ENCODE results near the gene SCAF8. TPM values are rescaled to one million over a fixed set of nuclear protein-coding genes. Genes with fewer than 3 reads are reported as not detected.

Gene SCAF8
- total and polyA plus RNA-seq, 2 of the 8 experiments (the other 6 are each of a cell fraction or from before 2014, with no cell fraction given), result 20.3 to 46.3 TPM

DNA sequence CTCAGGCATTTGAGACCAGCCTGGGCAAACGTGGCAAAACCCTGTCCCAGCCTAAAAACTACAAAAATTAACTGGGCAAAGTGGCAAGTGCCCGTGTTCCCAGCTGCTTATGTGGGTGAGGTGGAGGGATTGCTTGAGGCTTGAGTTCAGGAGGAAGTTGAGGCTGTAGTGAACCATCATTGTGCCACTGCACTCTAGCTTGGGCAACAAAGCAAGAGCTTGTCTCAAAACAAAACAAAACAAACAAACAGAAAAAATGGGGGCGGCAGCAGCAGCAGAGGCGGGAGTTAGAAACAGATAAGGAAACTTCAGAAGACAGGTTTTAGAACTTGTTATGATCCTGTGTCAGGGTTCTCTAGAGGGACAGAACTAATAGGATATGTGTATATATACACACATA is 49.0 kb downstream of the SCAF8 start:
- 93% methylated on average over 4 of the region's 4 CpGs; no CpG with 5 or more reads in 1 of the 2 experiments for WGBS, 2 experiments (ENCODE audit: extremely low coverage in 1 of 2, insufficient coverage in 1 of 2, insufficient read length in 1 of 2, insufficient replicate concordance in 2 of 2, low coverage in 1 of 2, low lambda C conversion rate in 2 of 2, missing lambda C conversion rate in 1 of 2)
- H4K8ac ChIP-seq (ENCODE audit: extremely low read depth, insufficient read depth, low read length), result no peak overlapping the region
- H4K91ac ChIP-seq (replicated peaks; ENCODE audit: insufficient read length, low read length), result no peak overlapping the region
- H2BK5ac ChIP-seq (ENCODE audit: low read depth, low read length), result no peak overlapping the region
- no peak overlapping the region for H3K4me3 ChIP-seq (ENCODE audit: extremely low read depth in 1 of 4, insufficient read depth in 2 of 4, low read depth in 3 of 4, low read length in 4 of 4)
- FAIRE-seq (no peak), DNase-seq (ENCODE audit: low read depth in 1 of 2, low spot score in 2 of 2) (no peak)
- TF ChIP-seq CHD2 (IDR thresholded peaks at IDR 0.05; ENCODE audit: low read length) (no peak), KDM5A (IDR thresholded peaks at IDR 0.05; ENCODE audit: low read length) (no peak), ZNF274 (IDR thresholded peaks at IDR 0.05; ENCODE audit: borderline replicate concordance, extremely low read depth, low read length) (no peak), CHD1 (IDR thresholded peaks at IDR 0.05; ENCODE audit: low read depth, low read length) (no peak), KDM4A (IDR thresholded peaks at IDR 0.05; ENCODE audit: low read depth, low read length, severe bottlenecking) (no peak), SIN3A (conservative IDR thresholded peaks at IDR 0.05 in 1 of 2, IDR thresholded peaks at IDR 0.05 in 1 of 2; ENCODE audit: low read depth in 1 of 2, low read length in 2 of 2) (no peak), SP2 (IDR thresholded peaks at IDR 0.05; ENCODE audit: low read length) (no peak), EGR1 (IDR thresholded peaks at IDR 0.05; ENCODE audit: borderline replicate concordance, low read depth, low read length) (no peak), CBX5 (IDR thresholded peaks at IDR 0.05; ENCODE audit: low read depth, low read length) (no peak), RBBP5 (IDR thresholded peaks at IDR 0.05; ENCODE audit: borderline replicate concordance, low read depth, low read length) (no peak), RAD21 (IDR thresholded peaks at IDR 0.05 in 1 of 2, conservative IDR thresholded peaks at IDR 0.05 in 1 of 2; ENCODE audit: low read depth in 2 of 2, low read length in 2 of 2) (no peak)
- TF ChIP-seq, protein P1, sequence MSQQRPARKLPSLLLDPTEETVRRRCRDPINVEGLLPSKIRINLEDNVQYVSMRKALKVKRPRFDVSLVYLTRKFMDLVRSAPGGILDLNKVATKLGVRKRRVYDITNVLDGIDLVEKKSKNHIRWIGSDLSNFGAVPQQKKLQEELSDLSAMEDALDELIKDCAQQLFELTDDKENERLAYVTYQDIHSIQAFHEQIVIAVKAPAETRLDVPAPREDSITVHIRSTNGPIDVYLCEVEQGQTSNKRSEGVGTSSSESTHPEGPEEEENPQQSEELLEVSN (IDR thresholded peaks at IDR 0.05), result no peak
- no peaks in the 10 kb centered on the region for H3K27me3 ChIP-seq (replicated peaks in 1 of 4; ENCODE audit: control insufficient read depth in 3 of 4, extremely low read depth in 1 of 4, insufficient read depth in 3 of 4, low read length in 3 of 4)
- H3K4ac ChIP-seq (replicated peaks; ENCODE audit: insufficient read length, low read depth, low read length), result no peak overlapping the region
- H2BK12ac ChIP-seq (ENCODE audit: low read depth, low read length), result no peak overlapping the region
- no peak overlapping the region for H2BK20ac ChIP-seq (ENCODE audit: low read length)
- H3K56ac ChIP-seq (replicated peaks; ENCODE audit: insufficient read length, low read depth, low read length), result no peak overlapping the region
- no peak overlapping the region for H3K27ac ChIP-seq (ENCODE audit: low read depth, low read length)
- ChIA-PET CTCF (ENCODE audit: partially characterized antibody) (interaction anchor here (0.9 to 1.3 kb wide), 4 partner anchors 13 to 106 kb away, joined by 3 to 4 read pairs (median 3); no protein-coding TSS in a partner anchor), POLR2A (ENCODE audit: partially characterized antibody) (interaction anchor here (0.6 to 1.7 kb wide), 4 partner anchors 10 to 51 kb away, joined by 3 to 4 read pairs (median 4); no protein-coding TSS in a partner anchor)
- H3K23ac ChIP-seq (ENCODE audit: insufficient read length), result no peak overlapping the region
- no peak overlapping the region for H3K14ac ChIP-seq (ENCODE audit: insufficient read length)
- H2AFZ ChIP-seq (ENCODE audit: low read length), result no peak overlapping the region
- H3K18ac ChIP-seq (ENCODE audit: extremely low read depth, low read length), result no peak overlapping the region
- H3K4me1 ChIP-seq (replicated peaks in 1 of 4; ENCODE audit: control insufficient read depth in 3 of 4, insufficient read depth in 4 of 4, low read length in 3 of 4), result peaks cover 0 to 7% (median 0%) of the 10 kb centered on the region in 4 experiments; a peak in 1 of 7 replicates
- H3K79me2 ChIP-seq (ENCODE audit: control insufficient read depth in 1 of 2, insufficient read depth in 2 of 2, low read length in 2 of 2), result peaks cover 0 to 68% of the 10 kb centered on the region in 2 experiments; a peak in 2 of 4 replicates
- no peaks in the 10 kb centered on the region for H3K9me3 ChIP-seq (ENCODE audit: insufficient read depth in 2 of 2, low read depth in 1 of 2, low read length in 1 of 2)
- no peak overlapping the region for H3K4me2 ChIP-seq (ENCODE audit: insufficient read depth in 1 of 2, low read depth in 2 of 2, low read length in 2 of 2)
- peaks cover 0 to 3% (median 1%) of the 10 kb centered on the region in 4 experiments; a peak in 2 of 8 replicates for H3K36me3 ChIP-seq (ENCODE audit: control insufficient read depth in 2 of 4, insufficient read depth in 4 of 4, low read length in 3 of 4)
- peaks cover 3% of the 10 kb centered on the region; the same call in 1 of the 2 replicates for H3K79me1 ChIP-seq (ENCODE audit: low read depth, low read length)
- no peak overlapping the region for H3K9ac ChIP-seq (replicated peaks in 1 of 4; ENCODE audit: extremely low read depth in 1 of 4, low read depth in 3 of 4, low read length in 3 of 4)
- no peak overlapping the region for H2BK15ac ChIP-seq (ENCODE audit: low read length)
- H2AK5ac ChIP-seq (ENCODE audit: low read depth, low read length), result no peak overlapping the region
- H4K5ac ChIP-seq (ENCODE audit: insufficient read length, low read depth, low read length), result no peak overlapping the region
- H3K23me2 ChIP-seq (ENCODE audit: low read depth, low read length), result no peaks in the 10 kb centered on the region; the same call in 1 of the 2 replicates
- H2BK120ac ChIP-seq (replicated peaks; ENCODE audit: low read depth, low read length), result no peak overlapping the region
- peaks cover 0 to 7% of the 10 kb centered on the region in 2 experiments for H4K20me1 ChIP-seq (replicated peaks in 1 of 2; ENCODE audit: control insufficient read depth in 1 of 2, insufficient read depth in 2 of 2, low read length in 2 of 2)
